GM23338 (cell line): ENCODE measurements around the gene FTCDNL1.

Experiments used
- CREB1 ChIP-seq: fragments of 250-450 bp; sonication (Bioruptor Pico); IDR thresholded peaks from 2 replicates; pipeline ENCODE4 v1.5.0; 2020; ENCODE audit warnings: low read depth, mild to moderate bottlenecking, moderate library complexity
- CTCF ChIP-seq, 2 experiments: fragments of 200-600 bp in 1 of 2; sonication (generic) in 1 of 2; conservative IDR thresholded peaks; 2 replicates each; pipeline versions ENCODE4 v1.5.1 to v1.6.1; 2016 to 2017; ENCODE audit warnings: antibody characterized with exemption in 2 of 2, low read depth in 2 of 2, mild to moderate bottlenecking in 2 of 2, moderate library complexity in 1 of 2
- ETS1 ChIP-seq: IDR thresholded peaks from 2 replicates; pipeline ENCODE4 v1.6.1; 2016; ENCODE audit warnings: antibody characterized with exemption
- EZH2 ChIP-seq: fragments of 200-600 bp; sonication (generic); IDR thresholded peaks from one replicate; pipeline ENCODE4 v1.8.0; 2017; ENCODE audit warnings: antibody characterized with exemption, mild to moderate bottlenecking, low read depth; ENCODE audit not compliant: unreplicated experiment
- EZH2phosphoT487 ChIP-seq: fragments of 200-600 bp; sonication (generic); IDR thresholded peaks from one replicate; pipeline ENCODE4 v1.8.1; 2018; ENCODE audit warnings: antibody characterized with exemption; ENCODE audit not compliant: unreplicated experiment
- JUNB ChIP-seq: IDR thresholded peaks from one replicate; pipeline ENCODE4 v1.6.1; 2016; ENCODE audit warnings: antibody characterized with exemption; ENCODE audit not compliant: unreplicated experiment
- POLR2AphosphoS5 ChIP-seq: IDR thresholded peaks from 2 replicates; pipeline ENCODE4 v1.6.1; 2016; ENCODE audit warnings: antibody characterized with exemption, low read depth
- REST ChIP-seq: IDR thresholded peaks from one replicate; pipeline ENCODE4 v1.6.1; 2018; ENCODE audit warnings: antibody characterized with exemption; ENCODE audit not compliant: unreplicated experiment
- STAT1 ChIP-seq: IDR thresholded peaks from one replicate; pipeline ENCODE4 v1.6.1; 2016; ENCODE audit warnings: antibody characterized with exemption; ENCODE audit not compliant: unreplicated experiment
- ZNF331 ChIP-seq: fragments of 250-450 bp; sonication (Bioruptor Pico); IDR thresholded peaks from 2 replicates; pipeline ENCODE4 v1.5.0; 2020; ENCODE audit warnings: low read depth, mild to moderate bottlenecking, moderate library complexity

GRCh38 chr2:199710551-199710950, 140.4 kb downstream of the FTCDNL1 start:
- TF ChIP-seq CTCF (conservative IDR thresholded peaks at IDR 0.05; ENCODE audit: low read depth in 2 of 2) (no peak), REST (no peak), ZNF331 (CRISPR knock-in tag) (no peak), POLR2AphosphoS5 (no peak), STAT1 (no peak), EZH2 (no peak), EZH2phosphoT487 (no peak), JUNB (no peak), ETS1 (no peak), CREB1 (CRISPR knock-in tag) (no peak)
